GM19328 (cell line): ENCODE data around the gene FXYD4.

ENCODE experiments used
- ATAC-seq: cut with Tn5 transposase; IDR thresholded peaks from one replicate; pipeline ENCODE4 v1.9.1; 2021; ENCODE audit warnings: mild to moderate bottlenecking, moderate library complexity; ENCODE audit not compliant: unreplicated experiment

FXYD4 gene

DNA sequence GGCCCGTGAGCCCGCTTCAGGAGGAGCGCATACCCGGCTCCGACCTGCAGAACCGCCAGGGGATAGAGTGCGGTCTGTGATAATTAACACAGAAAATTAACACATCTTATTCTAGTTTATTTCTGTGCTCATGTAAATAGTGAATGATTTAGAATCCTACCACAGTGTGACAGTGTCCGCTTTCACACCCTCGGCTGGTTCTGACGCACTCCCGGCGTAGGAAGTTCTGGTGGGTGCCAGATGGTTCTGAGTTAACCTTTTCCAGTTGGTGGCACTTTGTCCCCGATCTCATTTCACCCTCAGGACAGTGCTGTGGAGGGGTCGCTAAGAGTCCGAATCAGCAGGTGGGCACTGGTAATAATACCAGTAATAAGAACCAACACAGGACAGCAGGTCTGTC is 28.3 kb upstream of the FXYD4 start:
- ATAC-seq, result no peak

GRCh38 chr10:43344051-43344450 is 27.4 kb upstream of the FXYD4 start:
- no peak for ATAC-seq

- ATAC-seq, result no peak
Measured at GRCh38 chr10:43347997-43348396, 23.4 kb upstream of the FXYD4 start.

GRCh38 chr10:43348511-43349312 is 22.7 kb upstream of the FXYD4 start:
- peak; percentile 99 for ATAC-seq

DNA sequence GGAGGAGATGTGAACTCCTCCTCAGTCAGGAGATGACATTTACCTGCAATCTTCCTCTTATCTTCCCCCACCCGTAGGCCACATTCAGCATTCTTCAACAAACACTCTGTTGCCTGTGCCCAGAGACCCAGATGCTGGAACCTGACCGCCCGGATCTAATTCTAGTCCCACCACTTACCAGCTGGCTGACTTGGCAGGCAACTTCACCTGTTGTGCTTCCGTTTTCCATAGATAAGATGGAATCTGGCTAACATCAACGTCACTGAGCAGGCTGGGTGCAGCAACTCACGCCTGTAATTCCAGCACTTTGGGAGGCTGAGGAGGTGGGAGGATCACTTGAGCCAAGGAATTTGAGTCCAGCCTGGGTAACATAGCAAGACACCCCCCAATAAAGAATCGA is 21.3 kb upstream of the FXYD4 start:
- no peak for ATAC-seq

- no peak for ATAC-seq
Measured at GRCh38 chr10:43350686-43351085, 20.8 kb upstream of the FXYD4 start.

DNA sequence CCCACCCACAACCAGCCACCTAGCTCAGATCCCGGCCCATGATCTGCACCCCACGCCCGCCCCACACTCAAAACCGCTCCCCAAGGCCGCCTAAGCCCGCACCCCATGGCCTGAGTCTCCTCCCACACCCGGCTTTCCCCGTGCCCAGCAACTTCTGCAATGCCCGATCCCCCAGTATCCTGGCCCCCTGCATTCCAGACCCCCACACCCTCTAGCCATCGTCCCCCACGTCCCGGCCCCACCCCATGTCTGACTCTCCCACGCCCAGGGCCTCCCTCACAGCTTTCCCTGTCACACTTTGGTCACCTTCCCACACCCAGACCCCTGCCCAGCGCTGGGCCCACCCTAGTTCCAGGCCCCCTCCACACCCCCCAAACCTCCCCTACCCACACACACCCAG is 20.1 kb upstream of the FXYD4 start:
- ATAC-seq, result no peak

- no peak for ATAC-seq
Measured at GRCh38 chr10:43352951-43353350, 18.5 kb upstream of the FXYD4 start.

- ATAC-seq, result no peak
Measured at GRCh38 chr10:43353495-43354329, 17.7 kb upstream of the FXYD4 start.

GRCh38 chr10:43354330-43354635 is 17.2 kb upstream of the FXYD4 start:
- ATAC-seq, result no peak

- no peak for ATAC-seq
Measured at GRCh38 chr10:43354879-43355380, 16.5 kb upstream of the FXYD4 start.

DNA sequence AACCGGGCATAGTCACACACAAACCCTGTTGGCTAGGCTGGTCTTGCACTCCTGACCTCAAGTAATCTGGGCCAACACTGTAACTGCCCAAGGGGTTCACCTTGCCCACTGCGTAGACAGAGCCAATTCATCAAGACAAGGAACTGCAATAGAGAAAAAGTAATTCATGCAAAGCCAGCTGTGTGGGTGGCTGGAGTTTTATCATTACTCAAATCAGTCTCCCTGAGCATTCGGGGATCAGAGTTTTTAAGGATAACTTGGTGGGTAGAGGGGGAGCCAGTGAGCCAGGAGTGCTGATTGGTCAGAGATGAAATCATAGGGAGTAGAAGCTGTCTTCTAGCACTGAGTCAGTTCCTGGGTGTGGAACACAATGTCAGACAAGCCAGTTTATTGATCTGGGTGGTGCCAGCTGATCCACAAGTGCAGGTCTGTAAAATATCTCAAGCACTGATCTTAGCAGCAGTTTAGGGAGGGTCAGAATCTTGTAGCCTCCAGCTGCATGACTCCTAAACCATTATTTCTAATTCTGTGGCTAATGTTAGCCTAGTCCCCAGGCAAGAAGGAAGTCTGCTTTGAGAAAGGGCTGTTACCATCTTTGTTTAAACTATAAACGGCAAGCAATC is 15.6 kb upstream of the FXYD4 start:
- ATAC-seq, result no peak

GRCh38 chr10:43360086-43360485 is 11.3 kb upstream of the FXYD4 start:
- no peak for ATAC-seq

- ATAC-seq, result no peak
Measured at GRCh38 chr10:43361547-43362190, 9.8 kb upstream of the FXYD4 start.

DNA sequence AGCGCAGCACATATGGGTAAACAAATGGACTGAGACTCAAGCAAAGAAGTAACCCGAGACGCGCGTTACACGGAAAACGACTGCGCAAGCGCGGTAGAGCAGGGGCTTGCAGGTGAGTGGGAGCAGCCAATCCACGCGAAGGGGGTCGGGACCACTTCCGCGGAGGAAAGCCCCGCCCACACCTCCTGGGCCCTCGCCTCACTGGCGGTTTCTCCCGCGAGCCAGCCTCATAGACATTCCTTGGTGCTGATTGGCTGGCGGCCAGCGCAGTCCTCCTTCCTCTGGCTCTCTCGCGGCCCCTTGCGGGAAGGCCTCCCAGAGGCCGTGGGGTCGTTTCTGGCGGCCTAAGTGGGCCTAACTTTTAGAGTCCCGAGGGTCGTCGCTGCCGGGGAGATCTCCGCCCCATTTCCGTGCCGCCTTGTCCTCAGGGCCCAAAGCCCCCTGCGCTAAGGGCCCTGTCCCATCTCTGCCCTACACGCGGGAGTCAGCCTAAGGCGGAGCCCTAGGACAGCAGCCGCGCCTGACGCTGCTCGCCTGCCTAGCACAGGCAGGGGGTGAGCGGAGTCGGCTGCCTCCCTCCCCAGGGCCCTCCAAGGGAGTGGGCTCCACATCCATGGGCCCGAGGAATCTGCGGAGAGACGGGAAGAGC is 9.1 kb upstream of the FXYD4 start:
- ATAC-seq, result peak; percentile 97

- ATAC-seq, result no peak
Measured at GRCh38 chr10:43365001-43365400, 6.4 kb upstream of the FXYD4 start.

GRCh38 chr10:43369921-43370320 is 1.5 kb upstream of the FXYD4 start:
- ATAC-seq, result no peak

- no peak for ATAC-seq
Measured at GRCh38 chr10:43370671-43371215, 693 bp upstream of the FXYD4 start.

- no peak for ATAC-seq
Measured at GRCh38 chr10:43372765-43373361, 1.4 kb downstream of the FXYD4 start.

GRCh38 chr10:43373461-43373860 is 2.0 kb downstream of the FXYD4 start:
- no peak for ATAC-seq
